ENCODE results near the gene ORMDL3.

ORMDL3 gene

DNA sequence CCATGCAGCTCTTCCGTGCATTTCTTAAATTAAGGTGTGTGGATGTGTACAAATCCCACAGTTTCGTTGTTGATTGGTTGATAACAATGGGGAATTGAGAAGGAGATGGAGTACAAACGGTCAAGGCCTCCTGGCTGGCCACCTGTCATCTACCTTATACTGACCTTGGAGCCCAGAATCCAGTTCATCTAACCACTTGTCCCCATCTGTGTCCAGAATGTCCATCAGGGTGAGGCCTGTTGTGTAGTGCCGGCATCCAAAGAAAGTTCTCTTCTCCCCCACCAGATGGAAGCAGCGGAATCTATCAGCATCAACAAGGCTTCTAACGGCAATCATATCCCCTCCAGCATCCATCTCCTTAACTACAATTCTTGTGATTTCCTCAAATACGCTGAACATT lies 10.5 kb downstream of the ORMDL3 start (continued):
- TF ChIP-seq TOX (CRISPR knock-in tag; IDR thresholded peaks at IDR 0.05; ENCODE audit: borderline replicate concordance) (no peak), GLIS3 (CRISPR knock-in tag; IDR thresholded peaks at IDR 0.05) (no peak), ZFP3 (CRISPR knock-in tag; IDR thresholded peaks at IDR 0.05) (no peak), ISL1 (CRISPR knock-in tag; IDR thresholded peaks at IDR 0.05) (no peak)

- no peak for ATAC-seq
- TF ChIP-seq OSR1 (CRISPR knock-in tag; IDR thresholded peaks at IDR 0.05): no peak
- no peak for TF ChIP-seq ZFP30 (CRISPR knock-in tag; IDR thresholded peaks at IDR 0.05)
- TF ChIP-seq, protein P1, sequence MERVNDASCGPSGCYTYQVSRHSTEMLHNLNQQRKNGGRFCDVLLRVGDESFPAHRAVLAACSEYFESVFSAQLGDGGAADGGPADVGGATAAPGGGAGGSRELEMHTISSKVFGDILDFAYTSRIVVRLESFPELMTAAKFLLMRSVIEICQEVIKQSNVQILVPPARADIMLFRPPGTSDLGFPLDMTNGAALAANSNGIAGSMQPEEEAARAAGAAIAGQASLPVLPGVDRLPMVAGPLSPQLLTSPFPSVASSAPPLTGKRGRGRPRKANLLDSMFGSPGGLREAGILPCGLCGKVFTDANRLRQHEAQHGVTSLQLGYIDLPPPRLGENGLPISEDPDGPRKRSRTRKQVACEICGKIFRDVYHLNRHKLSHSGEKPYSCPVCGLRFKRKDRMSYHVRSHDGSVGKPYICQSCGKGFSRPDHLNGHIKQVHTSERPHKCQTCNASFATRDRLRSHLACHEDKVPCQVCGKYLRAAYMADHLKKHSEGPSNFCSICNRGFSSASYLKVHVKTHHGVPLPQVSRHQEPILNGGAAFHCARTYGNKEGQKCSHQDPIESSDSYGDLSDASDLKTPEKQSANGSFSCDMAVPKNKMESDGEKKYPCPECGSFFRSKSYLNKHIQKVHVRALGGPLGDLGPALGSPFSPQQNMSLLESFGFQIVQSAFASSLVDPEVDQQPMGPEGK (CRISPR knock-in tag; IDR thresholded peaks at IDR 0.05; ENCODE audit: borderline replicate concordance): no peak
- TF ChIP-seq RARB (CRISPR knock-in tag; IDR thresholded peaks at IDR 0.05): no peak
- TF ChIP-seq, protein P2, sequence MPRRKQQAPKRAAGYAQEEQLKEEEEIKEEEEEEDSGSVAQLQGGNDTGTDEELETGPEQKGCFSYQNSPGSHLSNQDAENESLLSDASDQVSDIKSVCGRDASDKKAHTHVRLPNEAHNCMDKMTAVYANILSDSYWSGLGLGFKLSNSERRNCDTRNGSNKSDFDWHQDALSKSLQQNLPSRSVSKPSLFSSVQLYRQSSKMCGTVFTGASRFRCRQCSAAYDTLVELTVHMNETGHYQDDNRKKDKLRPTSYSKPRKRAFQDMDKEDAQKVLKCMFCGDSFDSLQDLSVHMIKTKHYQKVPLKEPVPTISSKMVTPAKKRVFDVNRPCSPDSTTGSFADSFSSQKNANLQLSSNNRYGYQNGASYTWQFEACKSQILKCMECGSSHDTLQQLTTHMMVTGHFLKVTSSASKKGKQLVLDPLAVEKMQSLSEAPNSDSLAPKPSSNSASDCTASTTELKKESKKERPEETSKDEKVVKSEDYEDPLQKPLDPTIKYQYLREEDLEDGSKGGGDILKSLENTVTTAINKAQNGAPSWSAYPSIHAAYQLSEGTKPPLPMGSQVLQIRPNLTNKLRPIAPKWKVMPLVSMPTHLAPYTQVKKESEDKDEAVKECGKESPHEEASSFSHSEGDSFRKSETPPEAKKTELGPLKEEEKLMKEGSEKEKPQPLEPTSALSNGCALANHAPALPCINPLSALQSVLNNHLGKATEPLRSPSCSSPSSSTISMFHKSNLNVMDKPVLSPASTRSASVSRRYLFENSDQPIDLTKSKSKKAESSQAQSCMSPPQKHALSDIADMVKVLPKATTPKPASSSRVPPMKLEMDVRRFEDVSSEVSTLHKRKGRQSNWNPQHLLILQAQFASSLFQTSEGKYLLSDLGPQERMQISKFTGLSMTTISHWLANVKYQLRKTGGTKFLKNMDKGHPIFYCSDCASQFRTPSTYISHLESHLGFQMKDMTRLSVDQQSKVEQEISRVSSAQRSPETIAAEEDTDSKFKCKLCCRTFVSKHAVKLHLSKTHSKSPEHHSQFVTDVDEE (CRISPR knock-in tag; IDR thresholded peaks at IDR 0.05): no peak
- TF ChIP-seq BACH2 (CRISPR knock-in tag; IDR thresholded peaks at IDR 0.05; ENCODE audit: borderline replicate concordance): no peak
- TF ChIP-seq ZNF565 (CRISPR knock-in tag; conservative IDR thresholded peaks at IDR 0.05; ENCODE audit: low read depth): no peak
- TF ChIP-seq TCF4 (CRISPR knock-in tag; IDR thresholded peaks at IDR 0.05; ENCODE audit: borderline replicate concordance): no peak
- TF ChIP-seq SNAI2 (CRISPR knock-in tag; IDR thresholded peaks at IDR 0.05): no peak
- TF ChIP-seq ESRRG (CRISPR knock-in tag; IDR thresholded peaks at IDR 0.05): no peak
- no peak for TF ChIP-seq ISL1 (CRISPR knock-in tag; IDR thresholded peaks at IDR 0.05)
Measured at GRCh38 chr17:39915559-39915958, 11.8 kb downstream of the ORMDL3 start.

GRCh38 chr17:39913989-39914388 lies 13.4 kb downstream of the ORMDL3 start:
- TF ChIP-seq RARB (CRISPR knock-in tag; IDR thresholded peaks at IDR 0.05): no peak
- TF ChIP-seq SNAI2 (CRISPR knock-in tag; IDR thresholded peaks at IDR 0.05): no peak
- TF ChIP-seq, protein P1 (CRISPR knock-in tag; IDR thresholded peaks at IDR 0.05; ENCODE audit: borderline replicate concordance): no peak
- TF ChIP-seq OSR1 (CRISPR knock-in tag; IDR thresholded peaks at IDR 0.05): no peak
- no peak for TF ChIP-seq GLIS3 (CRISPR knock-in tag; IDR thresholded peaks at IDR 0.05)
- TF ChIP-seq, protein P3, sequence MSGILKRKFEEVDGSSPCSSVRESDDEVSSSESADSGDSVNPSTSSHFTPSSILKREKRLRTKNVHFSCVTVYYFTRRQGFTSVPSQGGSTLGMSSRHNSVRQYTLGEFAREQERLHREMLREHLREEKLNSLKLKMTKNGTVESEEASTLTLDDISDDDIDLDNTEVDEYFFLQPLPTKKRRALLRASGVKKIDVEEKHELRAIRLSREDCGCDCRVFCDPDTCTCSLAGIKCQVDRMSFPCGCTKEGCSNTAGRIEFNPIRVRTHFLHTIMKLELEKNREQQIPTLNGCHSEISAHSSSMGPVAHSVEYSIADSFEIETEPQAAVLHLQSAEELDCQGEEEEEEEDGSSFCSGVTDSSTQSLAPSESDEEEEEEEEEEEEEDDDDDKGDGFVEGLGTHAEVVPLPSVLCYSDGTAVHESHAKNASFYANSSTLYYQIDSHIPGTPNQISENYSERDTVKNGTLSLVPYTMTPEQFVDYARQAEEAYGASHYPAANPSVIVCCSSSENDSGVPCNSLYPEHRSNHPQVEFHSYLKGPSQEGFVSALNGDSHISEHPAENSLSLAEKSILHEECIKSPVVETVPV (CRISPR knock-in tag; IDR thresholded peaks at IDR 0.05): no peak
- TF ChIP-seq ZNF70 (CRISPR knock-in tag; IDR thresholded peaks at IDR 0.05): no peak
- no peak for TF ChIP-seq CSDC2 (CRISPR knock-in tag; IDR thresholded peaks at IDR 0.05)
- TF ChIP-seq, protein P2 (CRISPR knock-in tag; IDR thresholded peaks at IDR 0.05): no peak
- TF ChIP-seq, protein P4, sequence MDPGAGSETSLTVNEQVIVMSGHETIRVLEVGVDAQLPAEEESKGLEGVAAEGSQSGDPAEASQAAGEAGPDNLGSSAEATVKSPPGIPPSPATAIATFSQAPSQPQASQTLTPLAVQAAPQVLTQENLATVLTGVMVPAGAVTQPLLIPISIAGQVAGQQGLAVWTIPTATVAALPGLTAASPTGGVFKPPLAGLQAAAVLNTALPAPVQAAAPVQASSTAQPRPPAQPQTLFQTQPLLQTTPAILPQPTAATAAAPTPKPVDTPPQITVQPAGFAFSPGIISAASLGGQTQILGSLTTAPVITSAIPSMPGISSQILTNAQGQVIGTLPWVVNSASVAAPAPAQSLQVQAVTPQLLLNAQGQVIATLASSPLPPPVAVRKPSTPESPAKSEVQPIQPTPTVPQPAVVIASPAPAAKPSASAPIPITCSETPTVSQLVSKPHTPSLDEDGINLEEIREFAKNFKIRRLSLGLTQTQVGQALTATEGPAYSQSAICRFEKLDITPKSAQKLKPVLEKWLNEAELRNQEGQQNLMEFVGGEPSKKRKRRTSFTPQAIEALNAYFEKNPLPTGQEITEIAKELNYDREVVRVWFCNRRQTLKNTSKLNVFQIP (CRISPR knock-in tag; IDR thresholded peaks at IDR 0.05; ENCODE audit: borderline replicate concordance, low read depth): no peak
- TF ChIP-seq ESRRG (CRISPR knock-in tag; IDR thresholded peaks at IDR 0.05): no peak
- TF ChIP-seq ZNF565 (CRISPR knock-in tag; conservative IDR thresholded peaks at IDR 0.05; ENCODE audit: low read depth): no peak
- no peak for TF ChIP-seq TOX (CRISPR knock-in tag; IDR thresholded peaks at IDR 0.05; ENCODE audit: borderline replicate concordance)
- TF ChIP-seq ISL1 (CRISPR knock-in tag; IDR thresholded peaks at IDR 0.05): no peak
- no peak for TF ChIP-seq TCF4 (CRISPR knock-in tag; IDR thresholded peaks at IDR 0.05; ENCODE audit: borderline replicate concordance)
- TF ChIP-seq ZFP30 (CRISPR knock-in tag; IDR thresholded peaks at IDR 0.05): no peak
- no peak for TF ChIP-seq PPARA (CRISPR knock-in tag; IDR thresholded peaks at IDR 0.05; ENCODE audit: borderline replicate concordance)
- TF ChIP-seq ZFP3 (CRISPR knock-in tag; IDR thresholded peaks at IDR 0.05): no peak
- no peak for TF ChIP-seq ZC3H10 (CRISPR knock-in tag; IDR thresholded peaks at IDR 0.05)
- no peak for ATAC-seq

Measured in SK-N-SH treated with all-trans-retinoic acid at 6 μM for 48 hours (cell line).